Retinal pigment epithelial cell (primary cell): ENCODE data around the gene FEZF1.

Source experiments
- DNase-seq: peaks from one replicate; pipeline ENCODE4 v3.0.0-alpha.2; 2010; ENCODE audit warnings: low read depth
- H3K4me3 ChIP-seq: 2 replicates; pipeline ENCODE4 v1.5.1; 2011; ENCODE audit warnings: mild to moderate bottlenecking, low read length, control low read depth, moderate library complexity
- CTCF ChIP-seq: conservative IDR thresholded peaks from 2 replicates; pipeline ENCODE4 v1.5.1; 2011; ENCODE audit warnings: low read depth, low read length, control low read depth, inconsistent platforms

FEZF1 gene

GRCh38 chr7:122261442-122261841, 43.1 kb downstream of the FEZF1 start:
- TF ChIP-seq CTCF, result no peak
- H3K4me3 ChIP-seq, result no peak overlapping the region
- no peak for DNase-seq

- no peak overlapping the region for H3K4me3 ChIP-seq
- DNase-seq, result no peak
- TF ChIP-seq CTCF, result no peak
These were observed 43.5 kb downstream of the FEZF1 start for GRCh38 chr7:122261016-122261415.

GRCh38 chr7:122260336-122260735, 44.2 kb downstream of the FEZF1 start:
- TF ChIP-seq CTCF, result no peak
- no peak overlapping the region for H3K4me3 ChIP-seq
- DNase-seq, result no peak

DNA sequence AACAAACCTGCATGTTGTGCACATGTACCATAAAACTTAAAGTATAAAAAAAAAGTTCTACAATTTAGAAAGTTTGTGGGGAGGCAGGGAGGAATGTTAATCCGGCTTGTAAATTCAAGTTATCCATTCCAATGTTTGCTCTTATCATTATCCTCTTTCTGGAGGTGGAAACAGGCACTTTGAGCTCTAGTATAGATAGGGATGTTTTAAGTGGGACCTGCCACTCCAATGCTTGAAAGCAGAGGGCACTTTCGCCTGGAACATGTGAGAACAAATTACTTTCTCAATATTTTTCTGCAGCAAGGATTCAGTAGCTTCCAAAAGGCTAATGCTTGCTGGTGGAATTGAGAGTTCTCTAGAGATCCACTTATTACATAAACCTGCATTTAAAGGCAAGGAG, 45.6 kb downstream of the FEZF1 start:
- no peak overlapping the region for H3K4me3 ChIP-seq
- TF ChIP-seq CTCF, result no peak
- no peak for DNase-seq

GRCh38 chr7:122257056-122257455, 47.5 kb downstream of the FEZF1 start:
- peak; percentile 2 for DNase-seq
- no peak overlapping the region for H3K4me3 ChIP-seq
- TF ChIP-seq CTCF, result no peak

DNA sequence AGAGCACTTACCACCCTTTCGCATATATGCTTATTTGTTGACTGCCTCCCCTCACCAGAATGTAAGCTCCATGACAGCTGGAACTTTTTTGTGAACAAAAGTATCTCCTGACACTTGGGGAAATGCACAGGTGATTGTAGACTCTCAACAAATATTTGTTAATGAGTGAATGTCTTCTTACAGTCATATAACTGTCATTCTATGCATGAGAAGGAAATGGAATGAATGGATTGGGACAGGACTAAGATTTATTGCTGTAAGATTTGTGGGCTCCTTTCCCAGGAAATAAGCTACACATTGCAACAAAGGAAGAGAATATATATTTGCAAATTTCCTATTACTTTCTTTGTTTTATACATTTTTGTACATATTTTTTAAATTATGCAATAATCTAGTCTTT, 48.5 kb downstream of the FEZF1 start:
- no peak for DNase-seq
- no peak for TF ChIP-seq CTCF
- no peak overlapping the region for H3K4me3 ChIP-seq

GRCh38 chr7:122255454-122255853, 49.1 kb downstream of the FEZF1 start:
- DNase-seq, result no peak
- H3K4me3 ChIP-seq, result no peak overlapping the region
- TF ChIP-seq CTCF, result no peak
